WTC11 (cell line): ENCODE results near the gene NAV2.

ENCODE experiments used
- MAX ChIP-seq: sonication (generic); formaldehyde crosslinking; IDR thresholded peaks from 2 replicates; pipeline ENCODE4 v1.8.0; 2022; ENCODE audit warnings: mild to moderate bottlenecking, missing genetic modification reagents
- NR3C1 ChIP-seq: sonication (generic); formaldehyde crosslinking; conservative IDR thresholded peaks from 2 replicates; pipeline ENCODE4 v1.8.1; 2023; ENCODE audit warnings: low read depth, mild to moderate bottlenecking, missing genetic modification reagents
- SMAD4 ChIP-seq: sonication (generic); formaldehyde crosslinking; IDR thresholded peaks from 2 replicates; pipeline ENCODE4 v1.8.0; 2022; ENCODE audit warnings: mild to moderate bottlenecking, missing genetic modification reagents
- USF2 ChIP-seq: sonication (generic); formaldehyde crosslinking; IDR thresholded peaks from 2 replicates; pipeline ENCODE4 v1.8.1; 2023; ENCODE audit warnings: mild to moderate bottlenecking, missing genetic modification reagents, moderate library complexity
- TF ChIP-seq, protein P1 (sequence below): fragments of 200-600 bp; IDR thresholded peaks from 2 replicates; pipeline ENCODE4 v1.8.0; 2022; ENCODE audit warnings: antibody characterized with exemption

DNA sequence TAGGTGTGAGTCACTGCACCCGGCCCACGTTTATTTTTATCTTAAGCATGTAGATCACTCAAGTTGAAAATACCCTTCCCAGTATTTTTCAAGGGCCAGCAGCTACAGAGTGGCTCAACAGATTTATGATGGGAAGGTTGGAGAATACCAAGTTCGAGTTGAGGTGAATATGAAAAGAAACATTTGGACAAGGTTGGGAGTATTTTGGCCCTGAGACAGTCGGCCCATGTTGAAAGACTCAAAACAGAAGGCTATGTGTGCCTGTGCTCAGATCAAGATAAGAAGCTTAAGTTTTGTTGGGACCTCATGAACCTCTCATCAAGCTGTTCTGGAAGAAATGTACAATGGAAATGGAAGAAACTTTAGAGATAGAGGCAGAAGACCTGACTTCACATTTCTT, 248.6 kb downstream of the NAV2 start:
- TF ChIP-seq, protein P1, sequence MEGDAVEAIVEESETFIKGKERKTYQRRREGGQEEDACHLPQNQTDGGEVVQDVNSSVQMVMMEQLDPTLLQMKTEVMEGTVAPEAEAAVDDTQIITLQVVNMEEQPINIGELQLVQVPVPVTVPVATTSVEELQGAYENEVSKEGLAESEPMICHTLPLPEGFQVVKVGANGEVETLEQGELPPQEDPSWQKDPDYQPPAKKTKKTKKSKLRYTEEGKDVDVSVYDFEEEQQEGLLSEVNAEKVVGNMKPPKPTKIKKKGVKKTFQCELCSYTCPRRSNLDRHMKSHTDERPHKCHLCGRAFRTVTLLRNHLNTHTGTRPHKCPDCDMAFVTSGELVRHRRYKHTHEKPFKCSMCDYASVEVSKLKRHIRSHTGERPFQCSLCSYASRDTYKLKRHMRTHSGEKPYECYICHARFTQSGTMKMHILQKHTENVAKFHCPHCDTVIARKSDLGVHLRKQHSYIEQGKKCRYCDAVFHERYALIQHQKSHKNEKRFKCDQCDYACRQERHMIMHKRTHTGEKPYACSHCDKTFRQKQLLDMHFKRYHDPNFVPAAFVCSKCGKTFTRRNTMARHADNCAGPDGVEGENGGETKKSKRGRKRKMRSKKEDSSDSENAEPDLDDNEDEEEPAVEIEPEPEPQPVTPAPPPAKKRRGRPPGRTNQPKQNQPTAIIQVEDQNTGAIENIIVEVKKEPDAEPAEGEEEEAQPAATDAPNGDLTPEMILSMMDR: no peak
- no peak for TF ChIP-seq SMAD4
- no peak for TF ChIP-seq USF2
- no peak for TF ChIP-seq NR3C1 (CRISPR knock-in tag)
- TF ChIP-seq MAX: no peak
